NCI-H446 (cell line): ENCODE data around the gene RAI1.

Source experiments
- DNase-seq, 2 experiments: peaks; one replicate each; lab custom pipeline; 2025; lab: John Stamatoyannopoulos, UW

The RAI1 gene

DNA sequence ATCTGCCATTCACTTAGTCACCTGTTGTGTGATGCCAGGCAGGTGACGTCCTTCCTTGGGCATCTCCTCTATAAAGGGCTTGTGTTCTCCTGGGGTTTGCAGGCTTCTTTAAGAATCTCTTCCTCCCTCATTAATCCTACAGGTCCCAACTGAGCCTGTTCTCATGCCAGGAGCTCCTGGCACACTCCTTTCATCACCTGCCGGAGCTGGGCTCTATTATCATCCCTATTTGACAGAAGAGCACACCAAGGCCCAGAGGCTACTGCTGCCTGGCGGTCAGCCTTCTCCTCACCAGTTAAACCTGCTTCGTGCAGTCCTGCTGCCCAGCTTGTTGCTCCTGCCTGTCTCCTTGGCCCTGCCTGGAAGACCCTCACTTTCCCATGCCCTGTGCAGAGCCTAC lies 51.2 kb downstream of the RAI1 start:
- no peak for DNase-seq

DNA sequence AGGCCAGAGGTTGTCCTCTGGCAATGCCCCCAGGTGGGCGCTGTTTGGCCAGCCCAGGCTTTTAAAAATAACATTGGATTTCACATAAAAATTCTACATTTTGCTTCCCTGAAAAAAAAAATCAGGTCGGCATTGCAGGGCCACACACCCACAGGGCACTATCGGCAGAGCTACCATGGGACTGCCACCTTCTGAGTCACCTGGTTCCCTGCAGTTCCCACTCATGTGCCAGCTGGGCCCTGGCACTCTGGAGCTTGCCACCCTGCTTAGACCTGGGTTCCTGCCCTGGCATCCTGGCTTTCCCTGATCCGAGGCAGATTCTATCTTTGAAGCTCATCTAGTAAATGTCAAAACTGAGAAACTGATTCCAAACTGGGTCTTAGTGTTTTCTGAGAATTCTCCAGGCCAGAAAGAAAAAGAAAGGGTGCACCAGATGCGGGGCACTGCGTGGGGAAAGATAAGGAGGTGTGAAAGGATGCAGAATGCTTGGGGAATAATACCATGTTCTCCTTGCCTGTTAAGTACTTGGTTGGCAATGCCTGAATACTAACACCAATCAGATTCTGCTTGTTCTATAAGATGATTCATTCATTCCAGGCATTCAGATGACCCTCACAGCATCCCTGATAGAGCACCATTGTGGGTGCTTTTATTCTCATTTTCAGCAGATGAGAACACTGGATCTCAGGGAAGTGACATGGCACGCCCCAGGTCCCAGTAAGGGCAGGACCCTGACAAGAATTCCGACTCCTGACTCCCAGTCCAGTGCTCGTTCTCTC lies 51.8 kb downstream of the RAI1 start:
- no peak for DNase-seq

DNA sequence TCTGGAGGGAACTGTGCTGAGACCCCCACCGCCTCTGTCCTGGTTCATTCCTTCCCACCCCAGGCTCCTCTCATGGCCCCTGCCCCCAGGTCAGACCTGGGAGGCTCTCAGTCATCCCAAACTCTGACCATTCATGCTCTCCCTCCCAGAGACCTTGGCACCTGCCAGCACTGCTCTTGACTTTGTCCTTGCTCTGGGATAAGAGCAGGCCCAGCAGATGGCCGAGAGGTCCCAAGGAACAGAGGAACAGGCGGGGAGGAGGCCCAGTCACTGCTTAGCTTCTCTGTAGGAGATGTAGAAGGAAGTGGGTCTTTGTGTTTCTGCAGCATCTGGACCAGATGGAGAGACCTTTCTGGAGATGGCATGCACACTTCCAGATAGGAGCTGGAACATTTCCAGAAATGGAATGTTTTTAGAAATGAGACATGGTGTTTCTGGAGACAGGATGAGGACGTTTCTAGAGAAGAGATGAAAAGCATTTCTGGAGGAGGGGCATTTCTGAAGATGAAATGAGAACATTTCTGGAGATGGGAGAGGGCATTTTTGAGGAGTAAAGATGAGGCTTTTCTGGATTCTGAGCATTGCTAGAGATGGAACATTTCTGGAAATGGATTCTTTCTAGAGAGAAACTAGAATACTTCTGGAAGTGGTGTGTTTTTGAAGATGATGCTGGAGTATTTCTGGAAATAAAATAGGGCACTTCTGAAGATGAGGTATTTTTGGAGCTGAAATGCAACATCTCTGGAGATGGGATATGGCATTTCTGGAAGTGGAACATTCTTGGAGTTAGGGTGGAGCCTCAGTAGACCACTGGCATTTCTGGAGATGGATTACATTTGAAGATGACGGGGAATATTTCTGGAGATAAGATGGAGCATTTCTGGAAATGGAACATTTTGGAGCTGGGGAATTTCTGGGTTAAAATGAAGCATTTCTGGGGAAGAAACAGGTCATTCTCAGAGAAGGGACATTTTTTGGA lies 55.2 kb downstream of the RAI1 start:
- DNase-seq = peak in 1 of 2 experiments; percentile 28

DNA sequence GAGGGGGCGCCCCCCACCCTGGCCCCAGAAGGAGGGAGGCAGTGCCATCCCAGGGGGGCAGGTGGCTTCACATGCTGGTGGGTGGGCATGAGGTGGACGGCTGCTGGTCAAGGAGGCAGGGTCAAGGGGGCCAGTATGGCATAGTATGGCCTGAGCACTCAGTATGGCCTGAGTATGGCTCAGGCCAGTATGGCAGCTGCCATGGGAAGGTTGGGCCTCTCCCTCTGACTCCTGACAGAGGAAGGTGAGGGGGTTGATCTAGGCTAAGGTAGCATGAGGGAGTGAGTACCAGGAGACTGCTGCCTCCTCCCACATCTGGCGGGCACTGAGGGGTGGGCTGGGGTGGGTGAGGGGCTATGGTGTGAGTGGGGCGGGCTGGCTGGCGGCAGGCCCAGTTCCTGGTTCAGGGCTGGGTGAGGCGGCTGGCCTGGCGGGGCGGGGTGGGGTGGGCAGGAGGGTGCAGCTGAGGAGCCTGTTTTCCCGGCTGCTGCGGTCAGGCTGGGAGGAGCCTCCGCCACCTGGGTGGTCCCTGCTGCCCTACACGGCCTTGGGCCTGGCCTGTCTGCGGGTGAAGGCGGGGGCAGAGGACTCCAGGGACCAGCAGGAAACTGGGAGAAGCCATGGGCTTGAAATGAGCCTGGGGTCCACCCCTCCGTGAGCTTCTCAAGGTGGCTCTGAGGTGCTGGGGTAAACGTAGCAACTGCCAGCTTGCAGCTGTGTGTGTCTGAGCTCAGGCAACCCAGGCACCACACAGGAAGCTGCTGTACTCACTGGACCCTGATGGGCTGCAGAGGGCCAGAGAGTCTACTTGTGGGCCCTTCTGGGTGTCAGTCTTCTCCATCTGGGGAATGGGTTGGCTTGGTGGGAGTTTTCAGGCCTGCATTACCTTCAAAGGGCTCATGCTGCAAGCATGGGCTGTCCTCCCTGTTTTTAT lies 57.0 kb downstream of the RAI1 start:
- DNase-seq = no peak

DNA sequence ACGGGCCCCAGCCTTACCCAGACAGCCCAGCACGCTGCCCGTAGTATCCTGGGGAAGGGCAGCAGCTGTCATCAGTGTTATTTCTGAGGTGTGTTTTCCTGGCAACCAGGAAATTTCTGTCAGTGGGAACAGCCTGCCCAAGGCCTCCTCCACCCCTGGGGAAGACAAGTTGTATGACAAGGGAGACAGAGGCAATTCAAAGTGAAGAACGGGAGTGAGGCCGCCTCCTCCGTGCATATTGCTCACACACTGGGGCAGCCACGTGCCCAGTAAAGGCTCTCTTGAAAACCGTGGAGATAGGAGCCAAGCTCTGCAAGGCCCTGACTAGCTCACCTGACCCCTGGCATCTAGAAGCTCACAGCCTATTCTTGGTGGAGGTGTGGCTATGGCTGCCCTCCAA lies 57.6 kb downstream of the RAI1 start:
- DNase-seq = no peak

DNA sequence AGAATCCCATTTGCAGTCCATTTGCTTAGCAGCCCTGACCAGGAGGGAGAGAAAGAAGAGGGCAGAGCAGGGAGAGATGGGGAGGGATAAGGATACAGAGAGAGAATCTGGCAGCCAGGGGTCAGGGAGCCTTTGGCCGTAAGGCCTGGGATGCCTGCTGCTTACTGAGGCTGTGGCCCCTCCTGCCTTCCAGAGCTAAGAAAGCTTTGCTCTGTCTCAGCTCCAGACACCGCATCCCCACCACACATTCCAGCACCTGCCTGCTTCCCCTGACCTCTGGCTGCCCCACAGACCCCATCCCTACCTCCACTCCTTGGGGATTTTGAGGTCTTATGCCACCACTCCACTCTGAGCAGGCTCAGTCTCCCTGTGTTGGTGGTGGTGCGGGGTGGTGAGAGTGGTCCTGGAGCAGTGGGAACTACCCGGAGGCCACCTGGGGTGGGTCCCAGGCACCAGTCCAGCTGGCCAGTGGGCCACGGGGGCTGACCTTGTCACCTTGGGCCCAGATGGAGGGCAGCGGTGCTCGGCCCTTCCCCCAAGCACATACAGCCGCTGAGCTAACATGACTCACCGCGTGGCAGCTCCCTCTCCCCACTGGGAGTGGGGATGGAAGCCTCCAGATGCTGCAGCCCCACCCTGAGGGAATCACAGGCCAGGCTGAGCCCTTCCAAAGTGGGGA lies 58.3 kb downstream of the RAI1 start:
- peak in 1 of 2 experiments; percentile 53 for DNase-seq

DNA sequence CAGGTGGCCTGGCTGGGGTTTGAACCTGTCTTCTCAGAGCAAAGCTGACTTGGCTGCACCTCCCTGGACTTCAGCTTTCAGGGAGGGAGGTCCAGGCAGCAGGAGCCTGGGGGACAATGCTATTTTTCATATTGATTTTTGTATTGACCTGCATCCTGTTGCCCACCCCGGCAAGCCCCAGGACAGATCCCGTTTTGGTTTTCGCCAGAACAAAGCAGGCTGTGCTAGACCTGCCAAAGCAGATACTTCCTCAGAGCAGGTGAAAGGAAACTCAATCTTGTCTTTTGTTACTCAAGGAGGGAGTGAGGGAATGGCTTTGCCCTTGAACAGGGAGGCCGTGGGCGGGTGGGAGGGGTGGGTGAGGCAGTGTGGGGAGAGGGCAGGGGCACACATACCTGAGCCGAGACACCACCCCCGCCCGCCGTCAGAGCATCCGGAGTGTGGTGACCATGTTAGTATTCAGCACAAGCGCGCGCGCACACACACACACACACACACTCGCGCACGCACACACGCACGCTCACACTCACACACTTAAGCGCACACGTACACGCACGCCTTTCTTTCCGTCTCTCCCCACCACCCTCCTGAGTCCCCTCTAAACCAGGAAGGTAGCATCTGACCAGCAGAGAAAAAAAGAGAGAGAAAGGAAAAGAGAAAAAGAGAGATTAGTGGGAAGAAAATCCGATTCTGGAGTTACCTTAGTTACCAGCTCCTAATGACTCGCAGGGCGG lies 59.5 kb downstream of the RAI1 start:
- DNase-seq = no peak

DNA sequence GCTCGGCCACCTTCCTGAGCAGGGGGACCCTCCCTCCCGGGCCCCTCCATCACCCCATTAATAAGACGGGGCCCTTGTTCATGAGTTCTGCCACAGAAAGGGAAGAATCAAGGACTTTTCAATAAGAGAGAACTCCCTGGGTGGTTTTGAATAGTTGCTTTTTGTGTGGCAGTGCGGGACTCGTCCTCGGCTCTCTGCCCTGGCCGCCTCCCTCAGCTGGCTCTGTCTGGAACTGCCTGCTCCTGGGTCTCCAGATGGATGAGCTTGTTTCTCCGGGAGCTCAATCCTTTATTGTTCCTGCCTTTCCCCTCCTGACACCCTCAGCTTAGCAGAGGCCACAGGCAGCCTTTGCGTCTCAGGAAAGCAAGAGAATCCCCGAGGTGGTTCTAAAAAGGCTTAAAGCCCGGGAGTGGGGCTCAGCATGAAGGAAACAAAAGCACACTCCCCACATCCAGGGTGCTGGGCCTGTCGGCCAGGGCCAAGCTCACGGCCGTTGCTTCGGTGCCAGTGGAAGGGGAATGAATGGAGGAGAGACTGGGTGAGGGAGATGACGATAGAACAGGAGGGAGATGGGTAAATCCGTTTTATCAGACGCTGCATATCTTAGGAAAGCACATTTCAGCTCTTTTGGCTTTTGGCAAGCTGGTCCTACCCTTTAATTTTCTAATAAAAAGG lies 60.2 kb downstream of the RAI1 start:
- DNase-seq = peak in 1 of 2 experiments; percentile 39

DNA sequence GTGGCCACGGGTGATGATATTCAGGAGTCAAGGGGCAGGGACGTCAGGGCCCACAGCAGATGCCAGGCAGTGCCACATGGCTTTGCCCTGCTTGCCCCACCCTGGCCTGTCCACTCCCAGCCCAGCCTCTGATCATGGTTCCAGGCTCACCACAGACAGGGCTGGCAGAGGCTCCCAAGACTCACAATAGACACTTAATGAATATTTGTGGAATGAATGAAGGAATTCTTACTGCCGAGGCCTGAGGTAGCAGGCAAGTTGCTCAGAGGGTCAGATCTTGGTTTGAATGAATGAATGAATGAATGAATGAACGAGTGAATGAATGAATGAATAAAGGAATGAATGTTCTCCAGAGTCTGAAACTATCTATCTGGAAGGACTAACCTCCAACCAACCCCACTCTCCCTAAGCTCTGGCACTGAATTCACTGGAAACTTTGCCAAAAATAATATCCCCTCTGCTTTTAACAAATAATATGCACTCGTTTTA lies 60.9 kb downstream of the RAI1 start:
- no peak for DNase-seq

DNA sequence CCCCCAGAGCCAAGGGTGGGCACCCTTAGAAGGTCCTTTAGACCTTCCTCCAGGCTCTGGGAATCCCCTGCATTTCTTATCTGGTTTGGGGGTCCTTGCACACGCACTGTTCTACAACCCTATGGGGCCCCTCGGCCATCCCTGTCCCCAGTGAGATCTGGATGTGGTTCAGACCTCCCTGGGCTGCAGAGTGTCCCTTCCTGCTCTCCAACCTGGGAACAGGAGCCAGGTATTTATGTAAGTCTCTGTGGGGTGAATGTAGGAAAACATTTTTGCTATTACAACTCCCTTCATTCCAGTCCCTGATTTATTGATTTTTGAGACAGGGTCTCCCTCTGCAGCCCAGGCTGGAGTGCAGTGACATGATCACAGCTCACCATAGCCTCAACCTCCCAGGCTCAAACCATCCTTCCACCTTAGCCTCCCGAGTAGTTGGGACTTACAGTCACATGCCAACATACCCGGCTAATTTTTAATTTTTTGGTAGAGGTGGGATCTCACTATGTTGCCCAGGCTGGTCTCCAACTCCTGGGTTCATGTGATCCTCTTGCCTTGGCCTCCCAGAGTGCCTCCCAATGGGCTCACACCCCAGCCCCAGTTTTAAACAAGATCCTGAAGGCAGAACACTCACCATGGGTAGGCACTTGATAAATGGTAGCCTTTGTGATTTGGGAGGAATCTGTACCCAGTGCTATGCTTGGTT lies 61.6 kb downstream of the RAI1 start:
- DNase-seq = no peak

DNA sequence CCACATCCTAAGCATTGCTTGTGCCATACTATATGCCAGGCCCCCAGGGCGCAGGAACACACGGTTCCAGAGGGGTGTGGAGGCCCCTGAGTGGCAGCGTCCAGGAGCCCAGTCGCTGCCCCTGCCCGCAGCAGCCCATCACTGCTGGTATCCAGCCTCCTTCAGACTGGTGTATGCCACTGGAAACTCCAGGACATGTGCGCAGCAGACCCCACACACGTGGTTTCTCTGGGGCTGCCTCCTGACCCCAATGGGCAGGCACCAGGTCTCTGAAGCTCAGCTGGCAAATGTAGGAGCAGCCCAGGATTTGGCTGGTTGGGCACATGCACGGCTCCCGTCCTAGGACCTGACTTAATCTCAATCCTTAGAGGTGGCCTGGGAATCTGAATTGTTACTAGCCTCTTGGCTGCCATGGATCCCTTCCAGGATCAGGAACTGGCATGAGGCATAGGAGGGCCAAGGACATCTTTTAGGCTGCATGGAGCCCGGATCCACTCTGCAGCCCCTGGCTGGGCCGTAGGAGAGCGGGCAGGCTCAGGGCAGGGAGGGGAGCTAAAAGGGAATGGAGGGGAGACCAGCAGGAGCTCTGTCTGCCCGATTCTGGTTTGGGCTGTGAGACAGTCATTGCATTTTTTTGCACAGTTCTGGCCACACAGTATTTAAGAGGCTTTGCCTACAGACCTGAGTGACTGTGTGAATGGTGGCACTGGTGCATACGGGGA lies 62.3 kb downstream of the RAI1 start:
- no peak for DNase-seq

DNA sequence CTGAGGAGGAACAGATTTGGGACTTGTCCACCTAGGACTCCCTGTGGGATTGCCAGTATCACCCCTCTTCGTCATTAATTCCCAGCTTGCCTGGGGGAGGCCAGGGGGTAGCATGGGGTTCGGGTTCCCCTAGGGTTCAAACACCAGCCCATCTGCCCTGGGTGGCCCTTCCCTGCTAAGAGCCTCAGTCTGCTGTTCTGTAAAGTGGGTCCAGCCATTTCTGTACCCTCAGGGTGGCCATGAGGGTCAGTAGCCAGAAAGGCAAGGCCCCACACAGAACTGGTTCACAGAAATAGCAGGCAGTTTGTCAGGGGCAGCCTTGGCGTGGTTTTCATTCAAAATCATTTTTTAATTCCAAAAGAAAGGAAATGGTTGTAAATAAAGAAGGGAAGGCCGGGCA lies 62.9 kb downstream of the RAI1 start:
- DNase-seq = no peak

DNA sequence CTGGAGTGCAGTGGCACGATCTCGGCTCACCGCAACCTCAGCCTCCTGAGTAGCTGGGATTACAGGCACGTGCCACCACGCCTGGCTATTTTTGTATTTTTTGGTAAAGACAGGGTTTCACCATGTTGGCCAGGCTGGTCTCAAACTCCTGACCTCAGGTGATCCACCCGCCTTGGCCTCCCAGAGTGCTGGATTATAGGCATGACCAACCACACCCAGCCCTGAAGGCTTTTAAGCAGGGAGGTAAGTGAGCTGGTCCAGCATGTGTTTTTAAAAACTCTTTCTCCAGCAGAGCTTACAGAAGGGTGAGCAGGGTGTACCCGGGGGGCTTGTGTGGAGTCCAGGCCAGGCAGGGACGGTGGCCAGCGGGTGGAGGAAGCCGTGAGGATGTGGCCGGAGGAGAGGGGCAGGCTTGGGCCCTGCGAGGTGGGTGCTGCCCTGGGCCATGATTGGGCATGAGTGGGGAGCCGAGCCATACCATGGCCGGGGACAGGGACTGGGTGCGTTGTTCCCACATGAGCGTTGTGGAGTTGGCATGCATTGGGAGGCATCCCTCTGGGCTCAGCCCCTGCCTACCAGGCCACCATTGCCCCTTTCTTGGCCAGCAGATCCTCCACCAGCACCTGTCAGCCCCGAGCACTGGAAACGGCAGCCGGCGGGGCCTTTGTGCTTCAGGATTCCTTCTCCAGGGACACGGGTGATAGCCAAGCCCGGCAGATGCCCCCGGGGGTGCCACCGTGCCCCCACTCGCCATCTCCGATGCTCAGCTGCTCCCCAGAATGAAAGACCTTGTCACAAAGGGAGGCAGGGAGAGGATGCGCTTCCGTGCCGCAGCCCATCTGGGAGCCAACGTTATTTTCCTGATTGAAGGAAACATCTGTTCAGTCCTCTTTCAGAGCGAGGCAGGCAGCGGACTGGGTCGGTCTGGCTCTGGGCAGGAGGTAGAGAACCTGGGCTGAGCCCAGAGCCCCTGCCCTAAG lies 64.5 kb downstream of the RAI1 start:
- peak in 1 of 2 experiments; percentile 58 for DNase-seq

DNA sequence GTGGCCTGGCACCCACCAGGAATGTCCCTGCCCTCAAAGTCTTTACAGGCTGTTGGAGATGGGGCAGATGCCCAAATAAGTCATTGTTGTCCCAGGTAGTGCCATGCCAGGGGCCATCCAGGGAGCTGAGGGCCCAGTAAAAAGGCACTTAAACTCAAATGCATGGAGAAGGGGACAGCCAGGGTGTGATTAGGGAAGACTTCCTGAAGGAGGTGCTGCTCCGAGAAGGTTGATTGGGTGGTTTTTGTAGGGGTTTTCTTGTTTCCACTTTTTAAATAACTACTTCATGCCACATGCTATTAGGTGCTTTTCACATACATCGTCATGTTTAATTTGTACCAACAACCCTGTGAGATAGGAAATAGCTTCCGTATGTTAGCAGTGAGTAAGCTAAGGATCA lies 66.9 kb downstream of the RAI1 start:
- no peak for DNase-seq

DNA sequence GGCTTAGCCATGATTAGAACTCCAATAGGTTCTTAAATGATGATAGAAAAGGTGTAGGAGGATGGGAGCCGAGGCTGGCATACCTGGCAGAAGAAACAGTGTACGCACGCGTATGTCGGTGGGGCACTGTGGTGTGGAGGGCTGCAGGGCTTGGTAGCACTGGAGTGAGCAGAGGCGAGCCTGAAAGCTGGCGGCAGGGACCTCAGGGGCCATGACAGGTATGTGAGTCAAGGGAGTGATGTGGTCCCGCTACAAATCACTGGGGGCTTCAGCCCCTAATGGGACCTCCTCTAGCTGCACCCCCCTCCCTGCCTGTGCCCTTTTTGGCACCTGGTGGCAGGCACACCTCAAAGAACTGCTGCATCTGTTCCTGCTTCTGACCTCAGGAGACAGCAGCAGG lies 67.3 kb downstream of the RAI1 start:
- no peak for DNase-seq

DNA sequence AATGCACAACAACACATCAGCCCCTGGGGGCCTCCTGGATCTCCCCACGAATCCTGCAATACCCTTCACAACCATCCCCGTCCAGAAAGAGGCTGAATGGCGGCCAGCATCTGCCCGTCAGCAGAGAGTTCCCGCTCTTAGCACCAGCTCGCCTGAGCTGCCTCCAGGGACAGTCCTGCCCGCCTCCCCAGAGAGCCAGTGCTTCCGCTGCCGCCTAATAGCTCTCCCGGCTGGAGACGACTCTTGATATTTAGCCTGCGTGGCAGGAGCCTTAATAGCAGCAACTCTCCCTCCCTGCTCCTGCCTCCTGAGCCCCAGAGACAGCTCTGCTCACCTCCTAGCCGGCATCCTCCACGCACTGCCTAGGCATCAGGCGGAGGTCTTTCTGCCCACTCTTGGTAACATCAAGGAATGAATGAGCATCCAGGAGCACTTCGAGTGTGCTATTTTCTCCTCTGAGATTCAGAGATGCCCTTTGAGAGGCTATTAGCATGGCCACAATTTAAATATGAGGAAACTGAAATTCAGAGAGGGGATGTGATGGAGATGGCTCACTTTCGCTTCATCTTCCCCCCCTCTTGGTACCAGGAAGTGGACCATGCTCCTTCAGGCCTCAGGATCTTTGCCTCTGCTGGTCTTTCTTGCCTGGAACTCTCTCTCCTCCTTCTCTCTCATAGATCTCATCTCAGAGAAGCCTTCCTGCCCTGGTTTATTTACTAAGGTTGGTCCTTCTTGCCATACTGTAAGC lies 67.9 kb downstream of the RAI1 start:
- no peak for DNase-seq

DNA sequence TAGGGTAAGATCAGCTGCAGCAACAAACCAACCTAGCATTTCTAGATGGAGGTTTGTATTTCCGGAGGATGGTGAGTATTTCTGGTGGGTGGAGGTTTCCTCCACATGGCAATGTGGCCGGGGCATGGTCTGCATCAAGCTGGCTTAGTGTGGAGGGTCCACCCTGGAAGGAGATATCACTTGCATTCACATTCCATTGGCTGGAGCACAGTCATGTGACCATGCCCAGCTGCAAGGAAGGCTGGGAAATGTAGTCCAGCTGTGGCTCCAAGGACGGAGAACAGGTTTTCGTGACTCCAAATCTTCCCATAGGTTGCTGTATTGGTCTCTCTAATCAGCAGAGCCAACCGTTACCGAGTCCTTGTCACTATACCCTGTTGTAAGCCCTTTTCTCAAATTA lies 68.7 kb downstream of the RAI1 start:
- no peak for DNase-seq
